HG03025 (cell line): ENCODE measurements around the gene HABP4.
A peak's percentile ranks its signal among the peaks of the same experiment; 100 is the strongest.

Experiments used
- ATAC-seq: cut with Tn5 transposase; IDR thresholded peaks from one replicate; pipeline ENCODE4 v1.9.1; 2021; ENCODE audit warnings: mild to moderate bottlenecking, moderate library complexity; ENCODE audit not compliant: unreplicated experiment, low FRiP score

The HABP4 gene

DNA sequence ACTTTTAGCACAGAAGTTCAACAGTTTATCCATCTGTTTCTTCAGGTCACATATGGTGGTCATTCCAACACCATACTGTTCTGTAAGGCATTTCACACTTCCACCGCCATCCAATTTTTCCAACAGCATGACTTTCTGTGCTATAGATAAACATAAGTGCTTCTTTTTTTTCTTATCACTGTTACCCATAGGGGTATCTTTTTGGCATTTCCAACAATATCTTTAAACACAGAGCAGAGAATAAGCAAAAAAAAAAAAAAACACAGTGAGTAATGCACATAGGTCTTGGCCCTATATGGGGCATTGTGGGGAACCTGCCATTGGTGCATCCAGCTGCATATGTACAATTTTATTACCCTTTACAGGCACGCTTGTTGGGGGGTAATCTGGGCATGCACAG lies 19.6 kb upstream of the HABP4 start:
- ATAC-seq, result no peak

- ATAC-seq, result no peak
Observed at GRCh38 chr9:96435345-96435744, 14.6 kb upstream of the HABP4 start.

DNA sequence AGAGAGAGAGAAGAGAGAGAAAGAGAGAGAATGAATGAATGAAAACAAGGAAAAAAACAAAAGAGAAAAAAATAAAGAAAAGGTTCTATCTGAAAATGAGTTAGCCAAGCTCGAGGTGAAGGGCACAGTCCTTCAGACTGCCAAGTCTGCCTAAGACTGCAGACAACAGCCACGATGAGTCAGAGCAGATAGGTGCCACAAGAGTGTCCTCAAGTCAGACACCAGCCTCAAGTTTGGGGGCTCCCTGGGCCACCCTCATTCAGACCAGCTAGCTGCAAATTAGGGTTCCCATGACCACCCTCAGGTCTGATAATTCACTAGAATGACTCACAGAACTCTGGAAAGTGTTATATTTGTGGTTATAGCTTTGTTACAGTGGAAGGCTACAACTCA lies 13.9 kb upstream of the HABP4 start:
- ATAC-seq, result no peak

DNA sequence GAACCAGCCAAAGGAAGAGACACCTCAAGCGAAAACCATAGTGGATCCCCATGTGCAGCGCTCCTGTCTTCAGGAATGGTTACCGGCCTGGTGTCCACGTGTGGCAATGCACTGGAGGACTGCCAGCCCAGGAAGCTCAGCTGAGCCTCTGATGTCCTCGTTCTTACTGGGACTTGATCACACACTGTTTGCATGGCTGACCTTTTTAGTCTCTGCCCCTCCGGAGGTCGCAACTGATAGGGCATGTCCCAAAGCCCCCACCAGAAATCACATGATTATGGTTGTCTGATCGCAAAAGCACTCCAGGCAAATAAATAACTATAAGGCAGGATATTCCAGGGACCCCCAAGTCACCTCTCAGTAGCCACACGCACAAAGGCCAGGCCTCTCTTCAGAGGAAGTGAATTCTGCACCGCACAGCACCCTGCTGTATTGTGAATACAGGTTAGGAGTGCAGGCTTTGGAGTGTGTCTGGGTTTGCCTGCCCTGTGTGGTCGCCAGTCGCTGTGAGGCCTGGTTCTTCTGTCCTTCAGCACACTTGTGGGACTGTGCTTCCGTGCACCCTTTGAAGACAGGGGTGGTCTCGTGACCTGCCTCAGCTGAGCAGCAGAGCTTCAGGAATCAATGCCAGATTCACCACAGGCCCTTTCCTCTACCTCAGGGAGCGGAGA lies 13.4 kb upstream of the HABP4 start:
- no peak for ATAC-seq

DNA sequence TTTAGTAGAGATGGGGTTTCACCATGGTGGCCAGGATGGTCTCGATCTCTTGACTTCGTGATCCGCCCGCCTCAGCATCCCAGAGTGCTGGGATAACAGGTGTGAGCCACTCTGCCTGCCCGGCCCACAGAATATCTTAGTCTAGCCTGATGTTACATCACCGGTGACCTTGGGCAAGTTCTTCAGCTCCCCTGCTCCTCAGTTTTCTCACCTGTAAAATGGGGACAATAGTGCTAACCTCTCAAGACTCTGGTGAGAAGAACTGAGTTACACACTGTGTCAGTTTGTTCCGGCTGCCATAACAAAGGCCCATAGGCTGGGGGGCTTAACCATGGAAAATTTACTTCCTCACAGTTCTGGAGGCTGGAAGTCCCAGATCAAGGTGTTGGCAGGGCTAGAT lies 12.5 kb upstream of the HABP4 start:
- ATAC-seq, result no peak

DNA sequence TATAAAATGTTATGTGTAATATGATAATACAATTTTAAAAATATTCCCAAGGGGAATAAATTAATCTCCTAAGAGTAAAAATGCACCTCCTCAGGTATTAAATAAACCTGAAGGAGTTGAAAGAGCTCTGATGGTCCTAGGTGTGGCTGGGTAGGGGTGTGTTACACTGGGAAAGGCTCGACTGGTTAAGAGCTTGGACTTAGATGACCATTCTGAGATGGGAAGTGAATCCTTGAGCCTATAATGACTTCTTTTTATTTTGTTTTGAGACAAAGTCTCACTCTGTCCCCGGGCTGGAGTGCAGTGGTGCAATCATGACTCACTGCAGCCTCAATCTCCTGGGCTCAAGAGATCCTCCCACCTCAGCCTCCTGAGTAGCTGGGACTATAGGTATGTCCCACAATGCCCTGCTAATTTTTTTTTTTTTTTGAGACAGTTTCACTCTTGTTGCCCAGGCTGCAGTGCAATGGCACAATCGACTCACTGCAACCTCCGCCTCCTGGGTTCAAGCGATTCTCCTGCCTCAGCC lies 9.2 kb upstream of the HABP4 start:
- no peak for ATAC-seq

- ATAC-seq, result no peak
Observed at GRCh38 chr9:96441798-96442445, 8.0 kb upstream of the HABP4 start.

GRCh38 chr9:96442491-96442890 lies 7.5 kb upstream of the HABP4 start:
- no peak for ATAC-seq

DNA sequence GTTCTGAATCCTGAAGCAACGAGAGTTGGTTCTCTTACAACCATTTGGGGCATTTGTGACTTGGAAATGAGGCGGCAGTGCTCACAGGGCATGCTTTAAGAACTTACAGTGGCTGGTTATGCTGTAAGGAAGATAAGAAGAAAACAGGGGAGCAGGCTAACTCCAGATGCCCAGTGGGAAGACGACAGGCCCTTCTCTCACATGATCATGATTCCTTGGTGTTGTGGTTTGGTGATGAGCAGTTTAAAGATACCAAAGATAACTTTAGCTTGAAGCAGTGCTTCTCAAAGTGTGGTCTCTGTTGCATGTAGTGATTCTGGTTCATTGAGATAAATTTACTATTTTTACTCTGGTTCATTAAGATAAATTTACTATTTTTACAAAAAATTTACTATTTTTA lies 2.6 kb upstream of the HABP4 start:
- ATAC-seq, result no peak

GRCh38 chr9:96448546-96449170 lies 1.3 kb upstream of the HABP4 start:
- no peak for ATAC-seq

- ATAC-seq, result no peak
Observed at GRCh38 chr9:96449523-96449844, 485 bp upstream of the HABP4 start.

GRCh38 chr9:96450613-96451528 lies 902 bp downstream of the HABP4 start:
- peak; percentile 15 for ATAC-seq

GRCh38 chr9:96453625-96454024 lies 3.7 kb downstream of the HABP4 start:
- no peak for ATAC-seq

DNA sequence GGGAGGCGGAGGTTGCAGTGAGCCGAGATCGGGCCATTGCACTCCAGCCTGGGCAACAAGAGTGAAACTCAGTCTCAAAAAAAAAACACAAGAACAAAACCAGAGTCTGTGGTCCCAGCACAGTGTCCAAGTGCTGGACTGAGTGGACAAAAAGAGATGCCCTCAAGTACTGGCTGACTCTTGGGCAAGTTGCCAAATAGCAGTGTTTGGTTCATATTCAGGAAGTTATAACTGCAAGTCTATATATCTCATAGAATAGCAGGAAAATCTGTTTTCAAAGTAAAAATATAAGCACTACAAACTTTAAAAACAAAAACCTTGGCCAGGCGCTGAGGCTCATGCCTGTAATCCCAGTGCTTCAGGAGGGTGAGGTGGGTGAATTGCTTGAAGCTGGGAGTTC lies 7.3 kb downstream of the HABP4 start:
- ATAC-seq, result no peak

- no peak for ATAC-seq
Observed at GRCh38 chr9:96458226-96458625, 8.3 kb downstream of the HABP4 start.

- ATAC-seq, result no peak
Observed at GRCh38 chr9:96459268-96460007, 9.5 kb downstream of the HABP4 start.

- no peak for ATAC-seq
Observed at GRCh38 chr9:96460470-96460869, 10.5 kb downstream of the HABP4 start.

GRCh38 chr9:96460882-96461281 lies 10.9 kb downstream of the HABP4 start:
- ATAC-seq, result no peak

DNA sequence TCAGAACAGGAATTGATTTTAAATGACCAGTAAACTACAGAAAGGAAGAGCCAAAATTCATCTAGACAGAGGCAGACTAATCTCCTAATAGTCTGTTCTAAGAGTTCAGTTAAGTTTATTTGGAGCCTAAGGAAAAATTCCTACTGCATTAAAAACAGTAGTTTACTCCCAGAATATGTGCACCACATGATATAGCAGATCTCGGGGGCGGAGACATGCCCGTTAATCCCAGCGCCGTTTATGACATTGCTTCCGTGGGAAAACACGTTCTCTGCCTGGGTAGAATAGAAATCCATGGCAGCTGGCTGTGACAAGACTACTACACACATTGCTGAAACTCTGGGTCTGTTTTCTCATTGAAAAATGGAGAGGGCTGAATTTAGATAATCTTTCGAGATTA lies 11.4 kb downstream of the HABP4 start:
- ATAC-seq, result no peak

GRCh38 chr9:96462541-96462940 lies 12.6 kb downstream of the HABP4 start:
- ATAC-seq, result no peak
